Bronchial epithelial cell (primary cell): ENCODE results near the gene QPCT. TPM values are rescaled to one million over a fixed set of nuclear protein-coding genes. Genes with fewer than 3 reads are reported as not detected.
"Not testable (repeated sequence)": the region's sequence is repeated elsewhere in the genome, so short reads cannot be mapped to it uniquely, and the experiment has no call there.

ENCODE experiments used
- DNase-seq: peaks from one replicate; pipeline ENCODE4 v3.0.0-alpha.2; 2010; ENCODE audit warnings: low read depth
- FAIRE-seq: peaks from 2 replicates; lab custom pipeline; 2011; peaks lifted over from hg19 to GRCh38; lab: Jason Lieb, UNC
- H3K27me3 ChIP-seq: 2 replicates; pipeline ENCODE4 v1.5.1; 2011; ENCODE audit warnings: low read length; ENCODE audit not compliant: control insufficient read depth, insufficient read depth
- H3K36me3 ChIP-seq: 2 replicates; pipeline ENCODE4 v1.5.1; 2011; ENCODE audit warnings: low read length; ENCODE audit not compliant: control insufficient read depth, insufficient read depth
- H3K4me3 ChIP-seq: 2 replicates; pipeline ENCODE4 v1.5.1; 2011; ENCODE audit warnings: mild to moderate bottlenecking, low read depth, low read length, control low read depth
- CTCF ChIP-seq: IDR thresholded peaks from 2 replicates; pipeline ENCODE4 v1.5.1; 2011; ENCODE audit warnings: mild to moderate bottlenecking, moderate library complexity, low read length, control low read depth, inconsistent platforms; ENCODE audit not compliant: insufficient read depth, severe bottlenecking
- total RNA-seq: library from RNA; depleted of rRNA; stranded (reverse); fragments of >200 nt; gene quantifications from 2 replicates; pipeline ENCODE4 v1.2.1, GENCODE V29; 2014

Gene QPCT
- total RNA-seq, 1 donor from 2014 or later: 7.6 TPM

DNA sequence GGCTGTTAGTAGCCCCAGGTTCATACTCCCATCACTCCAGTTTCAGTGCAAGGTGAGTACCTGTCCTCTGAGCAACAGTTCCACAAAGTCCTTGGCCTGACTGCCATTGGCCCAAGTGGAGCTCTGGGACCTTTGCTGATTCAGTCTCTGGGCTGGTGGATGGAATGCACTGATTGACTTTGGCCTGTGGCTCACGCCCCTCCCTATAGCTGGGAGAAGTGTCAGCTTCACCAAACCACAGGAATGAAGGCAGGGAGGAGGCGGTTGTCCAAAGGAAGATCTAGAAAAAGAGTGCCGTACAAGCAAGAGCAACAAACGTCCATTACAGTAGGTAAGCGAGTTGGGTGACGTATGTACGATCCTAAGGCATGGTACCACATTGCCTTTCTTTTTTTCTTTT, 34.0 kb downstream of the QPCT start:
- Histone ChIP-seq H3K36me3 (no peaks in the 10 kb centered on the region), H3K4me3 (no peak overlapping the region), H3K27me3 (no peaks in the 10 kb centered on the region)
- DNase-seq: peak; percentile 83
- no peak for TF ChIP-seq CTCF
- peak; percentile 73 for FAIRE-seq

DNA sequence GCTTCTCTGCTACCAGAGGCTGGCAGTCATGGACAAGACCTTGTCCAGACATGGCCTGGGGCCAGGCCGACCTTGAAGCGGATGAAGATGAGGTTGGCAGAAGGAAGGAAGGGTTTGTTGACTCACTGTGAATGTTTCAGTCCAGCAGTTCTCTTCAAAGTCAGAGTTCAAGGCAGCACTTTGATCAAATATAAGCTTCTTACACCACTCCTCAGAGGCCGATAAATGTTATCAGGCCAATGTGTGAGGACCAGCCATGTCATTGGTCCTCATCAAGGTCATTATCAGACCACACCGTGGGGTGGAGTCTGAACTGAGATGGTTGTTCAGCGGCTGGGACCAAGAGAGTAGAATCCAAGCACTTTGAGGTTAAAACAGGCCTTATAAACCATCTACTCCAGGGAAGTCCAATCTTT, 35.5 kb downstream of the QPCT start:
- H3K4me3 ChIP-seq: no peak overlapping the region
- no peaks in the 10 kb centered on the region for H3K36me3 ChIP-seq
- TF ChIP-seq CTCF: no peak
- no peaks in the 10 kb centered on the region for H3K27me3 ChIP-seq
- no peak for DNase-seq
- FAIRE-seq: no peak

DNA sequence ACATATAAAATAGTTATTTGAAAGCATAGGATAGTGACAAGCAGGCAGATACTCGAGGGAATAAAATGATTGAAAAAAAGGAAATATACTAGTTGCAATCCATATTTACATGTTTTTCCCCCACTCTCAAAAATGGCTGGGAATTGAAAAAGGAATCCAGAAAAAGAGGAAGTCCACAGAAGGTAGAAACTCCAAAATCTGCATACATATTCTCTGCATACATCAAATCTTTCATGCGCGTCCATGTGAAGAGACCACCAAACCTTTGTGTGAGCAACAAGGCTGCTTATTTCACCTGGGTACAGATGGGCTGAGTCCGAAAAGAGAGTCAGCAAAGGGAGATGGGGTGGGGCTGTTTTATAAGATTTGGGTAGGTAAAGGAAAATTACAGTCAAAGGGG, 36.4 kb downstream of the QPCT start:
- FAIRE-seq, H3K36me3 ChIP-seq, H3K4me3 ChIP-seq, H3K27me3 ChIP-seq, DNase-seq: not testable (repeated sequence)

DNA sequence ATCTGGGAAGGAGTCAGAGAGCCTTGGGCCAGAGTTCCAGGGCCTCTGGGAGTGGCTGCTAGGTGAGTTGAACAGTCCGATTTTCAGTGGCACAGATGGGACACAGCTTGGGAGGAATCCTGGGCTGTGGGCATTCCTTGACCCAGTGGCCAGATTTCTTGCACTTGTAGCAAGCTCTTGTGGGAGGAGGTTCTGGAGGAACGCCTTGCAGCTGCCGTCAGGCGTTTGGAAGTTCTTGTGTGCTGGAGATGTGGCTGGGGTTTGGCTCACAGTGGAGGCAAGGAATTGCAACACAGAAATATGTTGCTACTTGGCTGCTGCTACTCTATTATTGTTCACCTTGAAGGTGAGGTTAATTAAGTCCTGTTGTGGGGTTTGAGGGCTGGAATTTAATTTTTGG, 39.8 kb downstream of the QPCT start:
- H3K27me3 ChIP-seq, H3K4me3 ChIP-seq, FAIRE-seq, DNase-seq, H3K36me3 ChIP-seq: not testable (repeated sequence)

- Histone ChIP-seq H3K36me3 (no peaks in the 10 kb centered on the region), H3K4me3 (no peak overlapping the region), H3K27me3 (no peaks in the 10 kb centered on the region)
- no peak for FAIRE-seq
- TF ChIP-seq CTCF: no peak
- peak; percentile 70 for DNase-seq
Measured at GRCh38 chr2:37387148-37387835, 42.9 kb downstream of the QPCT start.

DNA sequence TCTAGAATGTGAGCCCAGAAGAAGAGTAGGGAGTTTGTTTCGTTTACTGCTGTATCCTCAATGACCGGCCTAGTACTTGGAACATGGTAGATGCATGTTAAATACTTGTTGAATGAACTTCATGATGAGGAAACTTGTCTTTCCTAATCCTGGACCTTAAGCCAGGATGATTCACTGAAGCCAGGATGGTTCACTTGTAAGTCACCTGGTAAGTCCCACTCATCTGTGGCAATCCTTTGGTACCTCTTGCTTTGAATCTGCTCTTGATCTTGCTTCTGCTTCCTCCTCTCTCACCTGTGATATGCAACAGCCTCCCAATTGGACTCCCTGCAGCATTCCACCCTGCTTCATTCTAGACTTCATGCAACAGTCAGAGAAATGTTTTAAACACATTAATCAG, 43.6 kb downstream of the QPCT start:
- no peak for TF ChIP-seq CTCF
- no peak overlapping the region for H3K4me3 ChIP-seq
- FAIRE-seq (peak; percentile 66), DNase-seq (peak; percentile 99)
- no peaks in the 10 kb centered on the region for H3K36me3 ChIP-seq
- no peaks in the 10 kb centered on the region for H3K27me3 ChIP-seq

DNA sequence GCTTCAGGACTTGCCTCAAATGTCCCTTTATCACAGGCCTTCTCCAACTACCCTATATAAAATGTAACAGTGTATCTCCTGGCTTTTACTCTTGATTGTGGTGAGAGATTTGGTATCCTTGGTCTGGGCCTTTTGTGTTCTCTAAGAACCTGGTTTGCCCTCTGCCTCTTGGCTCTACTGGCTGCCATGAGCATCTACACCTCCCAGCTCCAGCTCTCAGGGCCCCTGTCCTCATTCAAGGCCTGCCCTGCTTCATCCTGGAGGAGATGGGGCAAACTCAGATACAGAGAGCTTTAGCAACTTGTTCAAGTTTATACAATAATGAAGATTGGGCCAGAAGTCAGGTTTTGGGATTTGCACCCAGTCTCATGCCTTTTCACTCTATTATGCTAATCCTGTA, 45.0 kb downstream of the QPCT start:
- Histone ChIP-seq H3K27me3 (no peaks in the 10 kb centered on the region), H3K36me3 (no peaks in the 10 kb centered on the region), H3K4me3 (no peak overlapping the region)
- no peak for DNase-seq
- FAIRE-seq: no peak
- TF ChIP-seq CTCF: no peak
